HepG2 (cell line): ENCODE measurements around the gene BPIFB2. TPM values are rescaled to one million over a fixed set of nuclear protein-coding genes. Genes with fewer than 3 reads are reported as not detected.

Source experiments
- BHLHE40 ChIP-seq: IDR thresholded peaks from 2 replicates; pipeline ENCODE4 v1.6.1; 2011; ENCODE audit warnings: low read length, improper control_type of control experiment
- GFI1 ChIP-seq: sonication (generic); formaldehyde crosslinking; IDR thresholded peaks from 2 replicates; pipeline ENCODE4 v1.5.0; 2020; ENCODE audit warnings: missing genetic modification reagents, mild to moderate bottlenecking, borderline replicate concordance
- HNRNPLL ChIP-seq: fragments of 200-400 bp; formaldehyde crosslinking; IDR thresholded peaks from 2 replicates; pipeline ENCODE4 v1.6.1; 2017; ENCODE audit warnings: mild to moderate bottlenecking, low read depth, low read length; ENCODE audit not compliant: poor library complexity, severe bottlenecking
- HOXA7 ChIP-seq: sonication (generic); formaldehyde crosslinking; IDR thresholded peaks from 2 replicates; pipeline ENCODE4 v1.8.1; 2022; ENCODE audit warnings: mild to moderate bottlenecking, missing genetic modification reagents, moderate library complexity
- MIER2 ChIP-seq: IDR thresholded peaks from 2 replicates; pipeline ENCODE4 v1.6.1; 2016; ENCODE audit warnings: missing biosample characterization, missing genetic modification reagents
- NFE2 ChIP-seq: sonication (generic); formaldehyde crosslinking; IDR thresholded peaks from 2 replicates; pipeline ENCODE4 v1.4.0; 2020; ENCODE audit warnings: missing genetic modification reagents
- PAXIP1 ChIP-seq: sonication (generic); formaldehyde crosslinking; conservative IDR thresholded peaks from 2 replicates; pipeline ENCODE4 v1.4.0; 2020; ENCODE audit warnings: mild to moderate bottlenecking, missing genetic modification reagents, moderate library complexity
- RBFOX2 ChIP-seq: fragments of 200-400 bp; formaldehyde crosslinking; IDR thresholded peaks from 2 replicates; pipeline ENCODE4 v1.6.1; 2017; ENCODE audit warnings: low read depth, mild to moderate bottlenecking, low read length
- REXO4 ChIP-seq: sonication (generic); formaldehyde crosslinking; IDR thresholded peaks from 2 replicates; pipeline ENCODE4 v1.8.0; 2022; ENCODE audit warnings: missing genetic modification reagents, mild to moderate bottlenecking, borderline replicate concordance
- ZBED4 ChIP-seq: sonication (generic); formaldehyde crosslinking; IDR thresholded peaks from 2 replicates; pipeline ENCODE4 v1.4.0; 2020; ENCODE audit warnings: missing genetic modification reagents, borderline replicate concordance
- ZBTB46 ChIP-seq: sonication (generic); formaldehyde crosslinking; IDR thresholded peaks from 2 replicates; pipeline ENCODE4 v1.4.0; 2020; ENCODE audit warnings: mild to moderate bottlenecking, missing genetic modification reagents, borderline replicate concordance
- ZFP36 ChIP-seq: fragments of 150-350 bp; IDR thresholded peaks from 2 replicates; pipeline ENCODE4 v1.6.1; 2018; ENCODE audit warnings: borderline replicate concordance, low read length, low read depth; ENCODE audit not compliant: partially characterized antibody
- ZFYVE20 ChIP-seq: sonication (generic); formaldehyde crosslinking; IDR thresholded peaks from 2 replicates; pipeline ENCODE4 v1.8.0; 2023; ENCODE audit warnings: low read depth, mild to moderate bottlenecking, moderate library complexity, missing genetic modification reagents, borderline replicate concordance
- ZMAT3 ChIP-seq: sonication (generic); formaldehyde crosslinking; conservative IDR thresholded peaks from 2 replicates; pipeline ENCODE4 v1.7.0; 2021; ENCODE audit warnings: missing genetic modification reagents
- ZMYM4 ChIP-seq: sonication (generic); formaldehyde crosslinking; IDR thresholded peaks from 2 replicates; pipeline ENCODE4 v1.8.1; 2023; ENCODE audit warnings: mild to moderate bottlenecking, missing genetic modification reagents
- ZNF234 ChIP-seq: sonication (generic); formaldehyde crosslinking; conservative IDR thresholded peaks from 2 replicates; pipeline ENCODE4 v1.5.1; 2020; ENCODE audit warnings: mild to moderate bottlenecking, missing genetic modification reagents
- ZNF260 ChIP-seq: sonication (generic); formaldehyde crosslinking; IDR thresholded peaks from 2 replicates; pipeline ENCODE4 v1.4.0; 2020; ENCODE audit warnings: missing genetic modification reagents, low read depth, mild to moderate bottlenecking, borderline replicate concordance
- ZNF264 ChIP-seq: sonication (generic); formaldehyde crosslinking; IDR thresholded peaks from 2 replicates; pipeline ENCODE4 v1.4.0; 2020; ENCODE audit warnings: missing genetic modification reagents
- ZNF367 ChIP-seq: sonication (generic); formaldehyde crosslinking; IDR thresholded peaks from 2 replicates; pipeline ENCODE4 v1.4.0; 2020; ENCODE audit warnings: missing genetic modification reagents, borderline replicate concordance
- ZSCAN31 ChIP-seq: sonication (generic); formaldehyde crosslinking; IDR thresholded peaks from 2 replicates; pipeline ENCODE4 v1.5.0; 2020; ENCODE audit warnings: low read depth, mild to moderate bottlenecking, missing genetic modification reagents
- polyA plus RNA-seq, 8 experiments: library from polyadenylated mRNA; depleted of rRNA in 3 of 8; stranded (reverse) in 7 of 8; unstranded in 1 of 8; fragments of >200 nt; fragmentation: Illumina TruSeq in 4 of 8; extraction: Trizol in 4 of 8; gene quantifications; 2 replicates each; pipeline versions ENCODE4 v1.2.1 to v1.2.3, GENCODE V29; 2011 to 2016; ENCODE audit warnings: low read depth in 4 of 8, missing spikeins in 1 of 8, mixed read lengths in 1 of 8; ENCODE audit not compliant: insufficient read depth in 1 of 8
- total RNA-seq, 5 experiments: library from RNA; depleted of rRNA; stranded (reverse); fragments of >200 nt; fragmentation: Illumina TruSeq; extraction: Trizol; gene quantifications; 2 replicates each; pipeline ENCODE4 v1.2.3, GENCODE V29; 2016; ENCODE audit warnings: low read depth in 1 of 5

BPIFB2 gene
- total and polyA plus RNA-seq, 2 of the 13 experiments (the other 11 are each of a cell fraction or from before 2014, with no cell fraction given) = 54.5 to 902 TPM

DNA sequence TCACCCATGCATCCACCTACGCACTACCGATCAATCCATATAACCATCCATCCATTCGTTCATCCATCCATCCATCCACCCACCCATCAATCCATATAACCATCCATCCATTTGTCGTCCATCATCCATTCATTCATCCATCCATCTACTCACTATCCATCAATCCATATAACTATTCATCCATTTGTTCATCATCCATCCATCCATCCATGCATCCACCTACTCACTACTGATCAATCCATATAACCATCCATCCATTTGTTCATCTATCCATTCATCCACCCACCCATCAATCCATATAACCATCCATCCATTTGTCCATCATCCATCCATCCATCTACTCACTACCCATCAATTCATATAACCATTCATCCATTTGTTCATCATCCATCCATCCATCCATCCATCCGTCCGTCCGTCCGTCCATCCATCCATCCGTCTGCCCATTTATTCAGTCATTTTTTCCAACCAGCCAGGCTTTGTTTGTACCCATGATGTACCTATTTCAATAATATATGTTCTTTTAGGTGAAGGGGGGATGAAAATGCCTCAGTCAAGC, 17.9 kb downstream of the BPIFB2 start (continued):
- no peak for TF ChIP-seq ZMAT3 (CRISPR knock-in tag)
- TF ChIP-seq NFE2 (CRISPR knock-in tag) = no peak
- no peak for TF ChIP-seq GFI1
- TF ChIP-seq BHLHE40 = no peak
- no peak for TF ChIP-seq ZNF260 (CRISPR knock-in tag)
- TF ChIP-seq ZSCAN31 (CRISPR knock-in tag) = no peak; the same call in 1 of the 2 replicates
- TF ChIP-seq REXO4 = no peak
- TF ChIP-seq ZFYVE20 (CRISPR knock-in tag) = no peak
- no peak for TF ChIP-seq ZNF367 (CRISPR knock-in tag)
- no peak for TF ChIP-seq ZFP36
- no peak for TF ChIP-seq ZBTB46 (CRISPR knock-in tag)
- TF ChIP-seq ZNF234 (CRISPR knock-in tag) = no peak
- no peak for TF ChIP-seq ZNF264
- TF ChIP-seq PAXIP1 = no peak
- TF ChIP-seq MIER2 = no peak
- no peak for TF ChIP-seq ZBED4
- no peak for TF ChIP-seq ZMYM4 (CRISPR knock-in tag)
- TF ChIP-seq HOXA7 (CRISPR knock-in tag) = no peak
- TF ChIP-seq RBFOX2 = peak; percentile 74
- peak; percentile 10 for TF ChIP-seq HNRNPLL
